ENCODE measurements around the gene KLHDC4. TPM values are rescaled to one million over a fixed set of nuclear protein-coding genes. Genes with fewer than 3 reads are reported as not detected.

The KLHDC4 gene
- total RNA-seq, 5 donors from 2014 or later (not counting 1 experiment from before 2014, with no cell fraction given): 104 to 136 (median 116) TPM

DNA sequence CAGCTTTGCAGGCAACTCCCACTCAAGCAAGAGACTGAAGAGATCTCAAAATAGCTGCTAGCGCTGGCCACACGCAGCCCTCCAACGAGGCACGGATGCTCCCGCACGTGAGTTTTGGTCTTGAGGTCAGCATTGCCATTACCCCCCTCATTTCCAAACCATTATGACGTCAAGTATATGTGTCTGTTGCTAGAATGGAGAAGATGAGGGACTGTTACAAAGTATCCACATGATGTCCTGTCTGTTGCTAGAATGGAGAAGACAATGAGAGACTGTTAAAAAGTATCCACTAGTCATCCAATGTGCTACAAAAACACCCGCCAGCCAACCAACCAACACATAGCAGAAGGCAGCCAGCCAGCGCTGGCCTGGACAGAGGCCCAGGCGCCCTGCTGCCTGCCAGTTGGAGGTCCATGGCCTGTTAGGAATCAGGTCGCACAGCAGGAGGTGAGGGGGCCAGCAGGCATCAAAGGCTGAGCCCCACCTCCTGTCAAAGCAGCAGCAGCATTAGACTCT lies 24.8 kb downstream of the KLHDC4 start:
- Histone ChIP-seq H3K4me3 (ENCODE audit: control insufficient read depth in 1 of 2, extremely low read depth in 1 of 2, low read length in 1 of 2) (no peak overlapping the region), H3K36me3 (ENCODE audit: control insufficient read depth in 2 of 2, extremely low read depth in 1 of 2, insufficient read depth in 1 of 2, low read length in 1 of 2) (peaks cover 36 to 58% of the 10 kb centered on the region in 2 donors), H3K9me3 (no peaks in the 10 kb centered on the region), H3K4me1 (ENCODE audit: control insufficient read depth in 1 of 2, extremely low read depth in 1 of 2, insufficient read depth in 2 of 2, low read length in 2 of 2) (no peaks in the 10 kb centered on the region), H3K27me3 (replicated peaks in 1 of 2; ENCODE audit: control insufficient read depth in 2 of 2, extremely low read depth in 1 of 2, insufficient read depth in 2 of 2, low read length in 1 of 2) (no peaks in the 10 kb centered on the region), H3K27ac (ENCODE audit: low read length) (no peak overlapping the region)
- peaks cover 11 to 23% (median 17%) of the 10 kb centered on the region in 3 donors for H3K4me1 Mint-ChIP-seq
- no peaks in the 10 kb centered on the region for H3K9me3 Mint-ChIP-seq
- peaks cover 33% of the 10 kb centered on the region for H3K36me3 Mint-ChIP-seq
- WGBS (ENCODE audit: insufficient coverage): 100% methylated on average over 2 of the region's 11 CpGs
- ChIA-PET POLR2A (no interaction called here), CTCF (no interaction called here)
- DNase-seq (no peak), ATAC-seq (replicated peaks in 1 of 4) (no peak)
- H3K27me3 Mint-ChIP-seq: no peaks in the 10 kb centered on the region
- H3K4me3 Mint-ChIP-seq: no peak overlapping the region
- no peak overlapping the region for H3K27ac Mint-ChIP-seq

DNA sequence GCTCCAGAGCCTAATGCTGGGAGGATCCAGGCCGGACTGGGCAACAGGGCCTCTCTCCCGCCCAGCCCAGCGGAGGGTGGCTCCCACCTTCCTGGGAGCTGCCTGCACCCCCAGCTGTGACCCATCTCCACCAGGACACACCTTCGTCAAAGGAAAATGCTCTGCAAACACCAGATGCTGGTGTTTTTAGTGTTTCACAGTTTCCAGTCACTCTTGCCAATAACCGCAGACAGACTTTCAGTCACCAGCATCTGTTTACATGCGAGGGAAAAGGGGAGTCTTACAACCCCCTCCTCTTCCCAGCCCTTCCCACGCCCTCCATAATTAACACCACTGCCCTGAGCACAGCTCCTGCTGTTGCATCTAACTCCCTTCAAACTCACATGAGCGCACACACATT lies 25.3 kb downstream of the KLHDC4 start:
- 91% methylated on average over 5 of the region's 8 CpGs for WGBS (ENCODE audit: insufficient coverage)
- peaks cover 31% of the 10 kb centered on the region for H3K36me3 Mint-ChIP-seq
- H3K27ac Mint-ChIP-seq: no peak overlapping the region
- no peak overlapping the region for H3K27ac ChIP-seq (ENCODE audit: low read length)
- peaks cover 15 to 25% (median 19%) of the 10 kb centered on the region in 3 donors for H3K4me1 Mint-ChIP-seq
- no peaks in the 10 kb centered on the region for H3K27me3 Mint-ChIP-seq
- no peak overlapping the region for H3K4me3 Mint-ChIP-seq
- DNase-seq (no peak), ATAC-seq (replicated peaks in 1 of 4) (no peak)
- no peaks in the 10 kb centered on the region for H3K9me3 Mint-ChIP-seq
- ChIA-PET POLR2A (no interaction called here), CTCF (no interaction called here)
- no peak overlapping the region for H3K4me3 ChIP-seq (ENCODE audit: control insufficient read depth in 1 of 2, extremely low read depth in 1 of 2, low read length in 1 of 2)
- H3K36me3 ChIP-seq (ENCODE audit: control insufficient read depth in 2 of 2, extremely low read depth in 1 of 2, insufficient read depth in 1 of 2, low read length in 1 of 2): peaks cover 31 to 56% of the 10 kb centered on the region in 2 donors
- H3K9me3 ChIP-seq: no peaks in the 10 kb centered on the region
- no peaks in the 10 kb centered on the region for H3K27me3 ChIP-seq (replicated peaks in 1 of 2; ENCODE audit: control insufficient read depth in 2 of 2, extremely low read depth in 1 of 2, insufficient read depth in 2 of 2, low read length in 1 of 2)
- no peaks in the 10 kb centered on the region for H3K4me1 ChIP-seq (ENCODE audit: control insufficient read depth in 1 of 2, extremely low read depth in 1 of 2, insufficient read depth in 2 of 2, low read length in 2 of 2)

DNA sequence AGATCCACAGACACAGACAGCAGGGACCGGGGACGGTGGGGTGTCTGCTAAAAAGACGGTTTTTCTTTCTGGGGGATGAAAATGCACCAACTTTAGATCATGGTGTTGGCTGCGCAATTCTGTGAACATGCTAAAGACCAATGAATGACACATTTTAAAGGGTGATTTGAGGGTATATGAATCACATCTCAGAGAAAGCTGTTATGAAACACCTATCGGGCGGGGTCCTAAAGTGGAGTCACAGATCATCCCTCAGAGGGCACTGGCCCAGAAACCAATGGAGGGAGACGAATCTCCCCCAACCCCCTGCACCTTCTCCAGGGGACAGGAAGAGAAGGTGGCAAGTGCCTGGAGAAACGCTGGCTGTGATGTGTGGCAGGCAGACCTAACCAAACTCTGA lies 26.0 kb downstream of the KLHDC4 start:
- no peaks in the 10 kb centered on the region for H3K27me3 ChIP-seq (replicated peaks in 1 of 2; ENCODE audit: control insufficient read depth in 2 of 2, extremely low read depth in 1 of 2, insufficient read depth in 2 of 2, low read length in 1 of 2)
- WGBS (ENCODE audit: insufficient coverage): 100% methylated on average over 5 of the region's 8 CpGs
- no peak overlapping the region for H3K4me3 Mint-ChIP-seq
- peaks cover 15 to 24% (median 20%) of the 10 kb centered on the region in 3 donors for H3K4me1 Mint-ChIP-seq
- H3K9me3 ChIP-seq: no peaks in the 10 kb centered on the region
- peaks cover 26% of the 10 kb centered on the region for H3K36me3 Mint-ChIP-seq
- H3K4me1 ChIP-seq (ENCODE audit: control insufficient read depth in 1 of 2, extremely low read depth in 1 of 2, insufficient read depth in 2 of 2, low read length in 2 of 2): no peaks in the 10 kb centered on the region
- POLR2A ChIA-PET: no interaction called here
- ATAC-seq (replicated peaks in 1 of 4) (no peak), DNase-seq (no peak)
- no peaks in the 10 kb centered on the region for H3K27me3 Mint-ChIP-seq
- no peak overlapping the region for H3K4me3 ChIP-seq (ENCODE audit: control insufficient read depth in 1 of 2, extremely low read depth in 1 of 2, low read length in 1 of 2)
- no peak overlapping the region for H3K27ac Mint-ChIP-seq
- CTCF ChIA-PET: no interaction called here
- no peaks in the 10 kb centered on the region for H3K9me3 Mint-ChIP-seq
- peaks cover 26 to 50% of the 10 kb centered on the region in 2 donors for H3K36me3 ChIP-seq (ENCODE audit: control insufficient read depth in 2 of 2, extremely low read depth in 1 of 2, insufficient read depth in 1 of 2, low read length in 1 of 2)
- no peak overlapping the region for H3K27ac ChIP-seq (ENCODE audit: low read length)

DNA sequence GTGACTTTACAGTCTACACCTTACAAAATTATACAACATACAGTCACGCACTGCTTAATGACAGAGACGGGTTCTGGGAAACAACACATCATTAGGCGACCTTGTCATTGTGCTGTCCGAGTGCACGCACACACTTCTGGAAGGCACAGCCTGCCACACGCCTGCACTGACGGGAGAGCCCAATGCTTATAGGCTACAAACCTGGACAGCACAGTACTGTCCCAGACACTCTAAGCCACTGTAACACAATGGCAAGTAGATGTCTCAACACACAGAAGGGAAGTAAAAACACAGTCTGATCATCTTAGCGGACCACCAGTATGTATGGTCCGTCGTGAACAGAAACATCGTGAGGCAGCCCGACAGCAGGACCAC lies 29.8 kb downstream of the KLHDC4 start:
- Histone ChIP-seq H3K27ac (ENCODE audit: low read length) (no peak overlapping the region), H3K4me3 (ENCODE audit: control insufficient read depth in 1 of 2, extremely low read depth in 1 of 2, low read length in 1 of 2) (no peak overlapping the region), H3K4me1 (ENCODE audit: control insufficient read depth in 1 of 2, extremely low read depth in 1 of 2, insufficient read depth in 2 of 2, low read length in 2 of 2) (peaks cover 3 to 12% of the 10 kb centered on the region in 2 experiments), H3K36me3 (ENCODE audit: control insufficient read depth in 2 of 2, extremely low read depth in 1 of 2, insufficient read depth in 1 of 2, low read length in 1 of 2) (peaks cover 7 to 37% of the 10 kb centered on the region in 2 donors), H3K27me3 (replicated peaks in 1 of 2; ENCODE audit: control insufficient read depth in 2 of 2, extremely low read depth in 1 of 2, insufficient read depth in 2 of 2, low read length in 1 of 2) (no peaks in the 10 kb centered on the region), H3K9me3 (no peaks in the 10 kb centered on the region)
- no peaks in the 10 kb centered on the region for H3K9me3 Mint-ChIP-seq
- peaks cover 21% of the 10 kb centered on the region for H3K36me3 Mint-ChIP-seq
- no peaks in the 10 kb centered on the region for H3K27me3 Mint-ChIP-seq
- DNase-seq (no peak), ATAC-seq (replicated peaks in 1 of 4) (no peak)
- ChIA-PET CTCF (no interaction called here), POLR2A (no interaction called here)
- H3K4me3 Mint-ChIP-seq: no peak overlapping the region
- 90% methylated on average over 9 of the region's 12 CpGs for WGBS (ENCODE audit: insufficient coverage)
- peaks cover 16 to 33% (median 19%) of the 10 kb centered on the region in 3 donors for H3K4me1 Mint-ChIP-seq
- no peak overlapping the region for H3K27ac Mint-ChIP-seq

DNA sequence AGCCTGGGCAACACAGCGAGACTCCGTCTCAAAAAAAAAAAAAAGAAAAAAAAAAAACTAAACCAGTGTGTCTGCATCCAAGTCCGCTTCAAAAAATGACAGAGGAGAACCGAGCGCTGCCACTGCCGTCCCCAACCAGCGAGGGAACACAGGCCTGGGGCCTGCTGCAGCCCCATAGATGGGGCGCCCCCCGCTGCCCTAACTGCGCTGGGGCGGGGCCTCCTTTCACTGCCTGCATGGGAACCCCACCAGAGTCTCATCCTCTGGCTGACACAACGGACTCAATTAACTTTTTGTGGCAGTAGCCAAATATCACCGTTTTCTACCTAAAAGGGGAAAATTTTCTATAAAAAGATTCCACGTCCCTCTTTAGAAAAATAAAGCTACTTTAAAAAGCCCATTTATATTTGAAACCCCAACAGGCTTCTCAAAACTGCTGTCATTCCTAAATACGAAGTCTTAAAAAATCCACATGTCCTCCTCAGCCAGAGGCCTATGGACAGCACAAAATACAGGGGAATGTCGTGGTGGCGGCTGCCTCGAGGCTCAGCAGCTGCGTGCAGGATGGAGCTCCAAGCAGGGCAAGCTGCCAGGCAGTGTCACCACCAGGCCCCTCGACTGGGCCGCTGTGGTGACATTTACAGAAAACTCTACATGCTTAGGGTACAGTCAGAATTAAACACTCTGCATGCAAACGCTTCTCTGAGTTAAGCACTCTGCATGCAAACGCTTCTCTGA lies 30.3 kb downstream of the KLHDC4 start:
- Histone ChIP-seq H3K36me3 (ENCODE audit: control insufficient read depth in 2 of 2, extremely low read depth in 1 of 2, insufficient read depth in 1 of 2, low read length in 1 of 2) (peaks cover 4 to 32% of the 10 kb centered on the region in 2 donors), H3K9me3 (no peaks in the 10 kb centered on the region), H3K4me1 (ENCODE audit: control insufficient read depth in 1 of 2, extremely low read depth in 1 of 2, insufficient read depth in 2 of 2, low read length in 2 of 2) (peaks cover 3 to 12% of the 10 kb centered on the region in 2 experiments), H3K27me3 (replicated peaks in 1 of 2; ENCODE audit: control insufficient read depth in 2 of 2, extremely low read depth in 1 of 2, insufficient read depth in 2 of 2, low read length in 1 of 2) (no peaks in the 10 kb centered on the region), H3K4me3 (ENCODE audit: control insufficient read depth in 1 of 2, extremely low read depth in 1 of 2, low read length in 1 of 2) (no peak overlapping the region), H3K27ac (ENCODE audit: low read length) (no peak overlapping the region)
- CTCF ChIA-PET: no interaction called here
- H3K36me3 Mint-ChIP-seq: peaks cover 20% of the 10 kb centered on the region
- 92% methylated on average over 21 of the region's 23 CpGs for WGBS (ENCODE audit: insufficient coverage)
- no peaks in the 10 kb centered on the region for H3K9me3 Mint-ChIP-seq
- no peak for DNase-seq
- H3K4me1 Mint-ChIP-seq: peaks cover 12 to 30% (median 17%) of the 10 kb centered on the region in 3 donors
- no peak overlapping the region for H3K27ac Mint-ChIP-seq
- ATAC-seq (replicated peaks in 1 of 4): no peak
- H3K4me3 Mint-ChIP-seq: no peak overlapping the region
- no peaks in the 10 kb centered on the region for H3K27me3 Mint-ChIP-seq
- POLR2A ChIA-PET: no interaction called here

DNA sequence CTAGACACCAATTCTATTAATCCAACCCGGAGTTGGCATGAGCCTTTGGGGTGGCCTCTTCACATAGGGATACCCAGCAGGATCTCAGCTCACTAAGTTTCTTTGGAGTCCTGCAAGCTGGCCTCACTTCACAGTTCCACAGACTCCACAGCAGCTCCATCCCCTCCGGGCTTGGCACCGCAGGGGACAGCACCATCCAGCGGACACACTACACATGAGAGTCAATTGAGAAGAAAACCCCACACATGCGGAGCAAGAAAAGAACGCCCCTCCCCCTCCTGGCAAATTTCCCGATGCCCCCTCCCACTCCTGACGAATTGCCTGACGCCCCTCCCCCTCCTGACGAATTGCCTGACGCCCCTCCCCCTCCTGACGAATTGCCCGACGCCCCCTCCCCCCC lies 31.1 kb downstream of the KLHDC4 start:
- no peak overlapping the region for H3K27ac ChIP-seq (ENCODE audit: low read length)
- WGBS (ENCODE audit: insufficient coverage): 100% methylated on average over 1 of the region's 14 CpGs
- H3K36me3 Mint-ChIP-seq: peaks cover 20% of the 10 kb centered on the region
- no peak overlapping the region for H3K4me3 Mint-ChIP-seq
- H3K4me1 Mint-ChIP-seq: peaks cover 11 to 28% (median 17%) of the 10 kb centered on the region in 3 donors
- ChIA-PET CTCF (interaction anchor here in 1 of 2 donors (0.6 kb wide), 1 partner anchor 649 kb away, joined by 3 read pairs; no protein-coding TSS in a partner anchor), POLR2A (no interaction called here)
- DNase-seq: no peak
- no peaks in the 10 kb centered on the region for H3K9me3 Mint-ChIP-seq
- no peak overlapping the region for H3K4me3 ChIP-seq (ENCODE audit: control insufficient read depth in 1 of 2, extremely low read depth in 1 of 2, low read length in 1 of 2)
- peaks cover 4 to 32% of the 10 kb centered on the region in 2 donors for H3K36me3 ChIP-seq (ENCODE audit: control insufficient read depth in 2 of 2, extremely low read depth in 1 of 2, insufficient read depth in 1 of 2, low read length in 1 of 2)
- H3K9me3 ChIP-seq: no peaks in the 10 kb centered on the region
- H3K27ac Mint-ChIP-seq: peak overlapping the region in 1 of 2 donors; percentile 73
- peaks cover 3 to 12% of the 10 kb centered on the region in 2 experiments for H3K4me1 ChIP-seq (ENCODE audit: control insufficient read depth in 1 of 2, extremely low read depth in 1 of 2, insufficient read depth in 2 of 2, low read length in 2 of 2)
- no peaks in the 10 kb centered on the region for H3K27me3 Mint-ChIP-seq
- H3K27me3 ChIP-seq (replicated peaks in 1 of 2; ENCODE audit: control insufficient read depth in 2 of 2, extremely low read depth in 1 of 2, insufficient read depth in 2 of 2, low read length in 1 of 2): no peaks in the 10 kb centered on the region
- ATAC-seq (replicated peaks in 1 of 4): no peak
